IMR-90 (cell line): ENCODE results near the gene B4GALNT1. TPM values are rescaled to one million over a fixed set of nuclear protein-coding genes. Genes with fewer than 3 reads are reported as not detected.

Experiments
- ATAC-seq: fragments of 200-7000 bp; cut with Tn5 transposase; 2 replicates; pipeline ENCODE4 v1.9.1; 2020; ENCODE audit warnings: low read depth, mild to moderate bottlenecking, moderate library complexity
- BruUV-seq: library from RNA; stranded (reverse); fragments of 400-500 nt; replicated peaks from 2 replicates; lab custom pipeline; 2021; lab: Mats Ljungman, UMichigan
- CTCF ChIA-PET: fragments of 300-600 bp; formaldehyde crosslinking; extraction: SDS; loops from one replicate; lab custom pipeline; 2021; ENCODE audit warnings: antibody characterized with exemption; lab: Yijun Ruan, JAX
- POLR2A ChIA-PET: fragments of 300-600 bp; sonication (Branson Sonifier 250); formaldehyde crosslinking; loops from one replicate; lab custom pipeline; 2022; ENCODE audit warnings: antibody characterized with exemption; ENCODE audit not compliant: unreplicated experiment; lab: Charles Lee
- DNase-seq: peaks from one replicate; pipeline ENCODE4 v3.0.0; 2013
- H2AFZ ChIP-seq: replicated peaks from 2 replicates; pipeline ENCODE3; 2013; ENCODE audit warnings: low read length, mild to moderate bottlenecking; ENCODE audit not compliant: poor library complexity
- H2AK5ac ChIP-seq: 2 replicates; pipeline ENCODE4 v1.6.1; 2013; ENCODE audit warnings: low read depth, low read length, inconsistent platforms
- H2AK9ac ChIP-seq: replicated peaks from 2 replicates; pipeline ENCODE3; 2013; ENCODE audit warnings: mild to moderate bottlenecking, low read depth, low read length, moderate library complexity; ENCODE audit not compliant: poor library complexity
- H2BK120ac ChIP-seq: 2 replicates; pipeline ENCODE4 v1.6.1; 2013; ENCODE audit warnings: low read depth, low read length, inconsistent platforms
- H2BK15ac ChIP-seq: 3 replicates; pipeline ENCODE4 v1.6.1; 2013; ENCODE audit warnings: low read depth, low read length, inconsistent platforms
- H2BK20ac ChIP-seq: 2 replicates; pipeline ENCODE4 v1.6.1; 2013; ENCODE audit warnings: low read depth, mild to moderate bottlenecking, inconsistent platforms, low read length, moderate library complexity
- H2BK5ac ChIP-seq: 2 replicates; pipeline ENCODE4 v1.6.1; 2013; ENCODE audit warnings: mild to moderate bottlenecking, low read depth, low read length, inconsistent platforms; ENCODE audit not compliant: poor library complexity, severe bottlenecking
- H3K14ac ChIP-seq: replicated peaks from 2 replicates; pipeline ENCODE4 v1.6.1; 2013; ENCODE audit warnings: low read depth, low read length, inconsistent platforms
- H3K18ac ChIP-seq: 2 replicates; pipeline ENCODE4 v1.6.1; 2013; ENCODE audit warnings: low read depth, low read length, control low read depth
- H3K23ac ChIP-seq: 2 replicates; pipeline ENCODE4 v1.6.1; 2013; ENCODE audit warnings: low read depth, low read length, inconsistent platforms
- H3K27ac ChIP-seq: 2 replicates; pipeline ENCODE4 v1.5.1; 2013; ENCODE audit warnings: mild to moderate bottlenecking, control low read depth, low read length; ENCODE audit not compliant: insufficient read depth
- H3K27me3 ChIP-seq: 2 replicates; pipeline ENCODE4 v1.6.1; 2013; ENCODE audit warnings: low read length; ENCODE audit not compliant: control insufficient read depth, insufficient read depth
- H3K36me3 ChIP-seq: 2 replicates; pipeline ENCODE4 v1.6.1; 2013; ENCODE audit warnings: low read length, mixed read lengths; ENCODE audit not compliant: control insufficient read depth, insufficient read depth
- H3K4ac ChIP-seq: 2 replicates; pipeline ENCODE4 v1.6.1; 2013; ENCODE audit warnings: low read depth, low read length, inconsistent platforms
- H3K4me1 ChIP-seq: 2 replicates; pipeline ENCODE4 v1.6.1; 2013; ENCODE audit warnings: low read length, mixed read lengths; ENCODE audit not compliant: control insufficient read depth, insufficient read depth
- H3K4me2 ChIP-seq: 2 replicates; pipeline ENCODE4 v1.6.1; 2013; ENCODE audit warnings: low read depth, mild to moderate bottlenecking, control low read depth, low read length, moderate library complexity
- H3K4me3 ChIP-seq: 2 replicates; pipeline ENCODE4 v1.5.1; 2013; ENCODE audit warnings: low read depth, mild to moderate bottlenecking, control low read depth, low read length, moderate library complexity; ENCODE audit not compliant: insufficient read depth
- H3K56ac ChIP-seq: 2 replicates; pipeline ENCODE4 v1.6.1; 2013; ENCODE audit warnings: low read length, inconsistent platforms; ENCODE audit not compliant: insufficient read depth; ENCODE audit errors: extremely low read depth
- H3K79me1 ChIP-seq, 2 experiments: 2 replicates each; pipeline ENCODE4 v1.6.1; 2013; ENCODE audit warnings: low read length in 2 of 2, inconsistent platforms in 1 of 2, low read depth in 1 of 2
- H3K9ac ChIP-seq: 2 replicates; pipeline ENCODE4 v1.6.1; 2013; ENCODE audit warnings: low read depth, low read length, control low read depth
- H3K9me1 ChIP-seq: 2 replicates; pipeline ENCODE4 v1.6.1; 2013; ENCODE audit warnings: low read length, inconsistent platforms; ENCODE audit not compliant: insufficient read depth
- H3K9me3 ChIP-seq: 2 replicates; pipeline ENCODE4 v1.6.1; 2013; ENCODE audit warnings: low read length; ENCODE audit not compliant: control insufficient read depth, insufficient read depth
- H4K20me1 ChIP-seq: 2 replicates; pipeline ENCODE4 v1.6.1; 2013; ENCODE audit warnings: low read length, inconsistent platforms; ENCODE audit not compliant: insufficient read depth
- H4K5ac ChIP-seq: 2 replicates; pipeline ENCODE4 v1.6.1; 2013; ENCODE audit warnings: mild to moderate bottlenecking, low read depth, low read length, control low read depth
- H4K8ac ChIP-seq, 2 experiments: 2 replicates each; pipeline ENCODE4 v1.6.1; 2013; ENCODE audit warnings: low read depth in 2 of 2, low read length in 2 of 2, control low read depth in 1 of 2, inconsistent platforms in 1 of 2
- H4K91ac ChIP-seq: 2 replicates; pipeline ENCODE4 v1.6.1; 2013; ENCODE audit warnings: low read depth, low read length, inconsistent platforms; ENCODE audit not compliant: insufficient read depth
- BHLHE40 ChIP-seq: fragments of 150-350 bp; IDR thresholded peaks from 2 replicates; pipeline ENCODE4 v1.6.1; 2016; ENCODE audit warnings: mild to moderate bottlenecking, low read depth, low read length
- CHD1 ChIP-seq: IDR thresholded peaks from 2 replicates; pipeline ENCODE4 v1.6.1; 2012; ENCODE audit warnings: low read depth, low read length, improper control_type of control experiment
- CTCF ChIP-seq: conservative IDR thresholded peaks from 2 replicates; pipeline ENCODE4 v1.5.1; 2012; ENCODE audit warnings: mild to moderate bottlenecking, low read depth, low read length, improper control_type of control experiment
- FOS ChIP-seq: fragments of 150-350 bp; IDR thresholded peaks from 2 replicates; pipeline ENCODE4 v1.6.1; 2016; ENCODE audit warnings: low read depth, low read length
- MAFK ChIP-seq: IDR thresholded peaks from 2 replicates; pipeline ENCODE4 v1.6.1; 2012; ENCODE audit warnings: low read depth, low read length, improper control_type of control experiment
- MAZ ChIP-seq: IDR thresholded peaks from 2 replicates; pipeline ENCODE4 v1.6.1; 2012; ENCODE audit warnings: low read depth, mild to moderate bottlenecking, low read length, improper control_type of control experiment, moderate library complexity, borderline replicate concordance
- NFE2L2 ChIP-seq: fragments of 150-350 bp; IDR thresholded peaks from 2 replicates; pipeline ENCODE4 v1.6.1; 2016; ENCODE audit warnings: low read depth, mild to moderate bottlenecking, low read length
- POLR2A ChIP-seq: IDR thresholded peaks from 2 replicates; pipeline ENCODE4 v1.6.1; 2012; ENCODE audit warnings: mild to moderate bottlenecking, low read depth, low read length
- RCOR1 ChIP-seq: IDR thresholded peaks from 2 replicates; pipeline ENCODE4 v1.6.1; 2012; ENCODE audit warnings: mild to moderate bottlenecking, low read length, improper control_type of control experiment; ENCODE audit not compliant: insufficient replicate concordance
- RFX5 ChIP-seq: IDR thresholded peaks from 2 replicates; pipeline ENCODE4 v1.8.0; 2012; ENCODE audit warnings: low read depth, mild to moderate bottlenecking, low read length, moderate library complexity
- SMC3 ChIP-seq: fragments of 150-350 bp; IDR thresholded peaks from 2 replicates; pipeline ENCODE4 v1.6.1; 2016; ENCODE audit warnings: low read depth, mild to moderate bottlenecking, antibody characterized with exemption, low read length, moderate library complexity
- USF2 ChIP-seq: fragments of 150-350 bp; IDR thresholded peaks from 2 replicates; pipeline ENCODE4 v1.6.1; 2017; ENCODE audit warnings: mild to moderate bottlenecking, antibody characterized with exemption, low read length, low read depth
- WGBS, 2 experiments: methylation state at CpG; one replicate each; pipeline versions ENCODE4 v1.1.5 to v1.1.7; 2013; ENCODE audit warnings: missing lambda C conversion rate in 2 of 2; ENCODE audit not compliant: insufficient read length in 1 of 2; ENCODE audit errors: extremely low coverage in 2 of 2; 5-methylcytosine and 5-hydroxymethylcytosine counted together
- dilution Hi-C: fragments of 300-500 bp; cut with HindIII; formaldehyde crosslinking; loops from one replicate; pipeline ENCODE4 v1.14.3; 2018; ENCODE audit warnings: low sequenced_read_pairs; ENCODE audit not compliant: unreplicated experiment
- in situ Hi-C: fragments of 300-500 bp; cut with MboI; formaldehyde crosslinking; loops from 3 replicates; pipeline ENCODE4 v1.14.3; 2019; ENCODE audit warnings: low sequenced_read_pairs, inconsistent platforms, mixed read lengths
- intact Hi-C: fragments of 100-400 bp; cut with micrococcal nuclease; formaldehyde crosslinking; loops from 2 replicates; pipeline ENCODE4 v1.10.0; 2022
- polyA plus RNA-seq, 3 experiments: library from polyadenylated mRNA; depleted of rRNA; stranded (reverse); fragments of >200 nt; gene quantifications; 2 replicates each; pipeline ENCODE4 v1.2.3, GENCODE V29; 2012; ENCODE audit warnings: low replicate concordance in 1 of 3
- total RNA-seq: library from RNA; depleted of rRNA; stranded (reverse); fragments of >200 nt; gene quantifications from 2 replicates; pipeline ENCODE4 v1.2.3, GENCODE V29; 2012

The B4GALNT1 gene
- total and polyA plus RNA-seq, 2 of the 4 experiments (the other 2 are of a cell fraction) = 0.18 to 0.62 TPM

GRCh38 chr12:57617942-57618341 lies 15.1 kb downstream of the B4GALNT1 start:
- ChIA-PET POLR2A (no interaction called here), CTCF (no interaction called here)
- peaks cover 36% of the 10 kb centered on the region for H3K36me3 ChIP-seq
- H4K8ac ChIP-seq = no peak overlapping the region
- dilution Hi-C loops = no loop called here
- no CpG with 5 or more reads among the region's 11 CpGs for WGBS, 2 experiments
- ATAC-seq = no peak
- H2BK15ac ChIP-seq = no peak overlapping the region
- no peak overlapping the region for H2AFZ ChIP-seq
- TF ChIP-seq NFE2L2 = no peak
- TF ChIP-seq MAZ = no peak
- TF ChIP-seq SMC3 = no peak
- no peak for TF ChIP-seq CTCF
- TF ChIP-seq RFX5 = no peak
- TF ChIP-seq USF2 = no peak
- no peak for TF ChIP-seq FOS
- TF ChIP-seq POLR2A = no peak
- TF ChIP-seq RCOR1 = no peak
- no peak for TF ChIP-seq MAFK
- TF ChIP-seq BHLHE40 = no peak
- no peak for TF ChIP-seq CHD1
- peaks cover 4% of the 10 kb centered on the region; the same call in 1 of the 2 replicates for H4K20me1 ChIP-seq
- H3K4me1 ChIP-seq = no peaks in the 10 kb centered on the region
- no peak overlapping the region for H3K27ac ChIP-seq
- H3K9me3 ChIP-seq = no peaks in the 10 kb centered on the region
- H3K14ac ChIP-seq = no peak overlapping the region
- no peak overlapping the region for H4K5ac ChIP-seq
- DNase-seq = no peak
- no TSS peak for BruUV-seq
- intact Hi-C loops = no loop called here
- H2BK120ac ChIP-seq = no peak overlapping the region
- no peak overlapping the region for H3K23ac ChIP-seq
- H3K27me3 ChIP-seq = peaks cover 32% of the 10 kb centered on the region
- no peak overlapping the region for H2BK5ac ChIP-seq
- no peak overlapping the region for H3K18ac ChIP-seq
- no peak overlapping the region for H3K4me2 ChIP-seq
- no peak overlapping the region for H2BK20ac ChIP-seq
- no peaks in the 10 kb centered on the region; the same call in 1 of the 2 replicates for H3K9me1 ChIP-seq
- no peak overlapping the region for H3K4me3 ChIP-seq
- H3K9ac ChIP-seq = no peak overlapping the region
- in situ Hi-C loops = no loop called here
- H3K4ac ChIP-seq = no peak overlapping the region
- H3K79me1 ChIP-seq = 0 out of 4 replicates have a peak, but pooled peaks cover 0 to 1% of the 10 kb centered on the region in 2 experiments
- H2AK9ac ChIP-seq = no peak overlapping the region
- no peak overlapping the region for H4K91ac ChIP-seq
- no peak overlapping the region for H3K56ac ChIP-seq
- no peak overlapping the region for H2AK5ac ChIP-seq
